HG03460 (cell line): ENCODE data around the gene SV2A.
"Not testable (repeated sequence)": the region's sequence is repeated elsewhere in the genome, so short reads cannot be mapped to it uniquely, and the experiment has no call there.

Experiments used
- ATAC-seq: cut with Tn5 transposase; IDR thresholded peaks from one replicate; pipeline ENCODE4 v1.9.1; 2021; ENCODE audit not compliant: unreplicated experiment

The SV2A gene

DNA sequence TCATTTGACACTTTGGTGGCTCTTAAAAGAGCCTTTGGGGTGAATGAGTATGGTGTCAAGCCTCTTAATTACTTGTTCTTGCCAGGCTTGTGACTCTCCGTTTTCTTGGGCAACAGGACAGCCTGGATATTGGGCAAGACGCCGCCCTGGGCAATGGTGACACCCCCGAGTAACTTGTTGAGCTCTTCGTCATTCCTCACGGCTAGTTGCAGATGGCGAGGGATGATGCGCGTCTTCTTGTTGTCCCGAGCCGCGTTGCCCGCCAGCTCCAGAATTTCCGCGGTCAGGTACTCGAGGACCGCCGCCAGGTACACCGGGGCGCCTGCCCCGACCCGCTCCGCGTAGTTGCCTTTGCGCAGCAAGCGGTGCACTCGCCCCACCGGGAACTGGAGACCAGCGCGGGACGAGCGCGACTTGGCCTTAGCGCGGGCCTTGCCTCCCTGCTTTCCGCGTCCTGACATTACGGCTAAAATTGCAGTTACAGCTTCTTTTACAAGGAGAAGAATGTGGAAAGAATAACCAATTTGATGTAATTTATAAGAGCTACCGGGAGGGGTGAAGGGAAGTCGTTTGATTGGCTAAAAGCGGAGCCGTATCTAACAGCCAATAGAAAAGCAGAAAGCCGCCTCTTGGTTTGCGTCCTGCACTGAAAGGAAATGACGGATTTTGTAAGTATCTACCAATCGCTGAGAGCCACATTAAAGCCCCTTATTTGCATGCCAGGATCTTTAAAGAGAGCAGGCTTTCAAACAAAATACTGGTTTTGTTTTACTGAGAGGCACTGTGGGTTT is 30.0 kb downstream of the SV2A start:
- ATAC-seq = peak; percentile 42

DNA sequence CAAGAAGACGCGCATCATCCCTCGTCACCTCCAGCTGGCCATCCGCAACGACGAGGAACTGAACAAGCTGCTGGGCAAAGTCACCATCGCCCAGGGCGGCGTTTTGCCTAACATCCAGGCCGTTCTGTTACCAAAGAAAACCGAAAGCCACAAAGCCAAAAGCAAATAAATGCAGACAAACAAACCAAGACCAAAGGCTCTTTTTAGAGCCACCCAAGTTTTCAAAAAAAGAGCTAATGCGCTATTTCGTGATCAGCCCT is 30.5 kb downstream of the SV2A start:
- ATAC-seq = not testable (repeated sequence)

DNA sequence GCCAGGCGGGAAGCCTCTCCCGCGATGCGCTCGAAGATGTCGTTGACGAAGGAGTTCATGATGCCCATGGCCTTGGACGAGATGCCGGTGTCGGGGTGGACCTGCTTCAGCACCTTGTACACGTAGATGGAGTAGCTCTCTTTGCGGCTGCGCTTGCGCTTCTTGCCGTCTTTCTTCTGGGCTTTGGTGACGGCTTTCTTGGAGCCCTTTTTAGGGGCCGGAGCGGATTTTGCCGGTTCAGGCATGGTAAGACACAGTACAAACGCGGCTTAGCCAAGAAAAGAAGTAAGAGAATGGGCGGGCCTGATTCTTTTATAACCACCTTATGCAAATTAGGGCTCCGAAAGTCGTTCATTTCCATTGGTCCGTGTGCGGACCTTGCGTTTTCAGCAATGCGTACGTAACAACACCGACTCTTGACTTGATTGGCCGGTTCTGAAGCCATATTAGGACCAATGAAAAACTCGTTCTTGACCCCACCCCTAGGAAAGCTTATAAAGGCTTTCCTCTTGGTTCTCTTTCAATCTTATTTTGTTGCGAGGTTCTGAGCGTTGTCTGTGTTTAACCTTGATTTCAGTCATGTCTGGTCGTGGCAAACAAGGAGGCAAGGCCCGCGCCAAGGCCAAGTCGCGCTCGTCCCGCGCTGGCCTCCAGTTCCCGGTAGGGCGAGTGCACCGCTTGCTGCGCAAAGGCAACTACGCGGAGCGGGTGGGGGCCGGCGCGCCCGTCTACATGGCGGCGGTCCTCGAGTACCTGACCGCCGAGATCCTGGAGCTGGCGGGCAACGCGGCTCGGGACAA is 31.0 kb downstream of the SV2A start:
- peak; percentile 55 for ATAC-seq

DNA sequence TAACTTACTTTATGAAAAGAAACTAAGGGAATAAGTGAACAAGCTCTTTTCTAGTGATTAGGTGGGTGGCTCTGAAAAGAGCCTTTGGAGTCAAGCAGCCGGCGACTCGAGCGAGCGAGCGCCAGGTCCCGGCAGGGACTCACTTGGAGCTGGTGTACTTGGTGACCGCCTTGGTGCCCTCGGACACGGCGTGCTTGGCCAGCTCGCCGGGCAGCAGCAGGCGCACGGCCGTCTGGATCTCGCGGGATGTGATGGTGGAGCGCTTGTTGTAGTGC is 31.6 kb downstream of the SV2A start:
- not testable (repeated sequence) for ATAC-seq

DNA sequence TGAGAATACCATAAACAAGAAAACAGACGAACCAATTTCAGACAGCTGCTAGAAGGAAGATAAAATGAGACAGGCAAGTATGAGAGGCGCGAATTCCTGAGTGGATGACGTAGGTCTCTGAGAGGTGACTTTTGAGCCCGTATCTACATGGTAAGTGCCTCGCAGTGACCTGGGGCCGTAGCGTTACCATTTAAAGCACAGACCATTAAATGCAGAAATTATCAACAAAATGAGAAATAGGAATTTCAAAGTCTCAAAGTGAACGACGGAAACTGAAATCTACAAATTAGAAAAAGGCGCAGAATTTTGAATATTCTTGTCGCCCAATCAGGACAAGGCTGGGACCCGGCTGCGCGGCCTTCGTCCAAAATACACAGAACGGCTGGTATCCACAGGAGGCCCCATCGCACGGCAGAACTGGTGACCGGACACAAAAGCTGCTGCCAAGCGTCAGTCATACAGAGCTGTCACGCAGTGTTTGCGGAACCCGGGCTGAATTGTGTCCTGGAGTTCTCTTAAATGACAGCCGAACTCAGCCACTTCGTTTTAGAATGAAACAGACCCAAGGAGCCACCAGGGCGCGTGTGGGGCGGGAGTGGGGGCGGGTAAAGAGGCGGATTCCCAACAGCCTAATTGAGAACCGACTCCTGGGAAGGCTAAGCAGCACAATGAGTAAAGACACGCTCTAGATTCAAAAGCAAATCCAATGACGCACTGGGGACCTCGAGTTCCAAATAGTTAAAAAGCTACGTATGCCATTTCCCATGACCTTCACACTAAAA is 32.1 kb downstream of the SV2A start:
- peak; percentile 21 for ATAC-seq

DNA sequence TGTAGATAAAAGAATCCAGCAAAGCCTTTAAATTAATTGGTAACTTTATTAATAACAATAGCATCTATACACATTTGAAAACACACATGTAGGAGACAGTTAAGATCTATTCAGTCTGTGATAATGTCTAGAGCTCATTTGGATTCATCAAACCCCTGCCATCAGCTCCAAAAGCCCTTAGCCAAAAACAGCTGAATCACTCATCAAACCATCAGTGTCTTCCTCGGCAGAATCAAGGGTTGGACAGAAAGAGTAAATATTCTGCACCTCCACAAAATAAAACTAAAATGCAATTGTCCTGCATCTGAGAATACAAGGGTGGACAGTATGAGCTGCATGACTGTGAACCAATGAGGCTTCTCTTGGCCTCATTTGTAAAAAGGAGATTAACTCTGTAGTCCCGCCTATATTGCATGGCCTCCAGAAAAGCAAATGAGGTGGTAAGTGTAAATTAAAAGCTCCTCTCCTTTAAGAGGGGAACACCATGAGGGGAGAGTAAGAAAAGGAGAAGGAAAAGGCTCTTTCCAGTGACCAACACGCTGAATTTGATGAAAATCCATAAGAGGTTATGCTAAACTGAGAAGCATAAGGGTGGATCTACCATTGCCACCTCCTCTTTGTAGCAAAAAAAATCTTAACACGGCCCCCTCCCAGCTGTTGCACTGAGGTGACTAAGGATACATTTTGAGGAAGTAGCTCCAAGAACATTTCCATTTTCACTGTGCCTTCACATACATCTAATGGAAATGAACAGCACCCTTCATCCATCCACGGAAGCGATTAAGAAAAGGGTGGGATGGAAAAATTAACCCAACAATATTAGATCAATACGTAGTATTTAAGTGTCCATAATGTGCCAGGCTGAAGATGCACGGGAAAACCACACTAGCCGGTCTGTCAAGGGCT is 33.0 kb downstream of the SV2A start:
- no peak for ATAC-seq

DNA sequence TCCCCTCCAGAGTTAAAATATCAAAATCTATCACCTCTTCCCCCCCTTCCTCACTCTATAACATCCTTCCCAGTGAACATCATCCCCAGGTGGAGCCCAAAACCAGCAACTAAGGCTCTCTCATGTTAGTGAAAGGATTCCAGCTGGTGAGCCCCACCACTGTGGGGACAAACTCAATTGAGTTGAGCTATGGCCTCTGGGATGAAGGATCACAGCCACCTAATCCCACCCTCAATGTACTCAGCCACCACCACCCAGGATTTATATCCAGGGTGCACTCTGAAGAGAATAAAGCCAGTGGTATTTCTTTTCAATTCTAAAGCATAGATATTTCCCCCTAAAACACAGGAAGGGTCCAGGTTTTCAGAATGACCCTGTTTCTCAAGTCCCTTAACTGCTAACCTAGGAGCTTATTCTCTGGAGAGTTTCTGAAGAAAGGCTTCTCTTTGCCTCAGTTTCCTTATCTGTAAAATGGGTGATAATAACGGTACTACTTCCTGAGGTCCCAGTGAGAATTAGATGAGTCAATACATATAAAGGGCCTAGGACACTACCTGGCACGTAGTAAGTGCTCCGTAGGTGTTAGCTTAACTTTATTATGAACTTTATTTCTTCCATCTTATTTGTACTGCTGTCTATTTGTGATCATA is 33.9 kb downstream of the SV2A start:
- ATAC-seq = no peak

DNA sequence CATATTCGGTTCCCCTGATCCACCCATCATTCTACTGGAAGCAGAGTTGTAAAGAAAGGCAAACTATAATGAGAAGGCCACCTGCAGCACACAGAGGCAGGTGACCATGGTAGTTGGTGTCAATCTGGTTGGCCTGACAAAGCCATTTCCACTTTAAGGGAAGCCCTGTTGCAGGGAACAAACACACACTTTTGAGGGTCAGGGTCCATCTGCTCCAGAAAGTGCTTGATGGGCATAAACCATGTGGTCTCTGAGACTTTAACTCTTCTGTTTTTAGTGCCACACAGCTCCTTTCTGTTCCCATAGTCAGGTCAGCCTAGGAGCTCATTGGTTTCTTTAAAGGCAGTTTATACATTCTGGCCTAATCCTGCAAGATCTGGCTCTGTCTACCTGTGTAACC is 35.8 kb downstream of the SV2A start:
- no peak for ATAC-seq

DNA sequence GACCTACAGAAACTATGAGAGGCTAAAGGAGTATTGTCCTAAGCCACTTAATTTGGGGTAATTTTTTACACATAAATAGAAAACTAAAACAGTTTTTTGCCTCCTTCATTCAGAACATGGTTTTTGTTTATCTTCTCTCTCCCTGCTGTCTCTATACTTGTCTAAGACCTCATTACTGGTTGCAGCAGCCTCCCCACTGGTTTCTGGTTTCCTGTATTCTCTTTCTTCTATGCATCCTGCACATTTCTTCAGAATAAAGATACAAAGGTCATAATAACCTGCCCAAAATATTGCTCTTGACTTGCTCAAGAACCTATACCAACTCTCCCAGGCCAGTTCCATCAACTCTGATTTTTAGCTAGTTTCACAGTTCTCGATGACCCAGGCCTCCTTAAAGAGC is 38.1 kb downstream of the SV2A start:
- ATAC-seq = no peak

DNA sequence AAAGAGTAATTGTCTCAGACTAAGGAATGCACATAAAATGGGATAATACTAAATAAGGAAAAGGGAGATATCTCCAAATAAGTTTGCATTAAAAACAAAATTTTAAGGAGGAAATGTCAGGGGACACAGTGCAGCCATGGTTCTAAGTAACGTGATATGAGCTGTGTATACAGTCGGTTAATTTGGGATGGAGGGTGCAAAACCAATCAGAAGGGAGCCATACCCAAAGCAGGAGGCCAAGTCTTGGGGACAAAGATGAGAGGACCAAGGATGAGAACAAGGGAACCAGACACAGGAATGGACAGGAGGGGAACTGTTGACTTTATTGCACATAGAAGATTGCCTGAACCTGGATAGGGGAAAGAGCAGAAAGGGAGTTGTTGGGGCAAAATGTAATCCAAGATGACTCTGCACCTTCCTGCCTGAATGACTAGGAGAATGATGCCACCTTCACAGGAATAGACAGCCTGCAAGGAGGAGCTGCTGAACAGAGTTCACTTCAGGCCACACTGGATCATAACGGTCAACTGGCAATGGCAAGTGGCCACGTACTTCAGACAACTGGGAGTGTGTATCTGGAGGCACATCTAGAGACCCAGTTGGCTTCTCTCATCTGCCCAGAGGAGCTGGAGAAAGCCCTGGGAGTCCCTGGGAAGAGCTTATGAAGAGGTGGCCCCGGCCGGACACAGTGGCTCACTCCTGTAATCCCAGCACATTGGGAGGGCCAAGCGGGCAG is 40.3 kb downstream of the SV2A start:
- ATAC-seq = no peak

DNA sequence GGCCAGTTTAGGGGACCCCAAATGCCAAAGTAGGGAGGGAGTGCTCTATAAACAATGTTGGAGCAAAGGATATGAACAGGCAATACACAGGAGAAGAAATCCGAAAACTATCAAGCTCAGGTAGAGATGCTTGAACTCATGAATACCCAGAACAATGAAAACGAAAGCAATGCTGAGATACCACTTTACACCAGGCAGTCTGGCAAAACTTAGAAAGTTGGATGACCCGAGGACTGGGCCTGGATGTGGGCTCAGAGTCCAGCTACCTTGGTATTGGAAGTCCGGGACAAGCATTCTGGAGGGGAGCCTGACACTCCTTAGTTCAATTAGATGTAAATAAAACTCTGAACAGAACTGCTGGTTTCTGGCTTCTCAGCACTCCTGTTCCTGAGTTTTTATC is 44.6 kb downstream of the SV2A start:
- ATAC-seq = not testable (repeated sequence)

DNA sequence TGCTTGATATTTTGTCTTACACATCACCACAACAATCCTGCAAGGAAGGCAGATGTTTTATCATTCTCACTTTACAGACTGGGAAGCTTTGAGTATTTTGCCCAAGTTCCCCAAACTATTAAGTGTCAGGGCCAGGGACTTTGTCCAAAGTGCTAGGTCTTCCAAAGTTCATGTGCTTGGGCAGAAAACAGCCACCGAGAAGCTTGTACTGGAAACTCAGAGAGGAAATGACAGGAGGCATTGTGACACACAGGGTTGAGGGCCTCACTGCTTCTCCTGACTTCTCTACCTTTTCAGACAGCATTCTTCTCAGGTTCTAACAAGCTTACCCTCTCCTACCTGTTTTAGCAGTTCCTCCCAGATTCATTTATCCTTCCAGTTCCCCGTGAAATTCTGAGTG is 50.8 kb downstream of the SV2A start:
- ATAC-seq = not testable (repeated sequence)

DNA sequence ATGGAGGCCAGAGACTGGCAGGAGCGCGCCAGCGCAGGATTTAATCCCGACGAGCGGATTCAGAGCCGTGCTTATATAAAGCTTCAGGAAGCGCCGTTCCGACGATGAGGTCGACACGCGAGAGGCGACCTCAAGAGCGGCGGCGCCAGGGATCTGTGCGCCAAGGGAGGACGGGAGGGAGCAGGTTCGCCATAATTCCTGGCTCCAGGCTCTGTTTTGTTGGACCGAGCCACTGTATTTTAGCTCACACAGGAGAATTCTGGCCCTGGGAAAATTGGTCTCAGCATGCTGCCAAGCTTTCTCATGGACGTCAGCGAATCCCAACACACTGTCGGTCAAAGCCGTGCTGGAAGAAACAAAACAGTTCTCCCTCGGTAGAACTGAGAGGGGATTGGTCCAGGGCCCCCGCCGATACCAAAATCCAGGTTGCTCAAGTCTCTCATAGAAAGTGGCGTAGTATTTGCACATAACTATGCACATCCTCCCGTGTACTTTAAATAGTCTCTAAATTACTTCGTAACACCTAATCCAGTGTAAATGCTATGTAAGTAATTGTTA is 56.1 kb downstream of the SV2A start:
- not testable (repeated sequence) for ATAC-seq

DNA sequence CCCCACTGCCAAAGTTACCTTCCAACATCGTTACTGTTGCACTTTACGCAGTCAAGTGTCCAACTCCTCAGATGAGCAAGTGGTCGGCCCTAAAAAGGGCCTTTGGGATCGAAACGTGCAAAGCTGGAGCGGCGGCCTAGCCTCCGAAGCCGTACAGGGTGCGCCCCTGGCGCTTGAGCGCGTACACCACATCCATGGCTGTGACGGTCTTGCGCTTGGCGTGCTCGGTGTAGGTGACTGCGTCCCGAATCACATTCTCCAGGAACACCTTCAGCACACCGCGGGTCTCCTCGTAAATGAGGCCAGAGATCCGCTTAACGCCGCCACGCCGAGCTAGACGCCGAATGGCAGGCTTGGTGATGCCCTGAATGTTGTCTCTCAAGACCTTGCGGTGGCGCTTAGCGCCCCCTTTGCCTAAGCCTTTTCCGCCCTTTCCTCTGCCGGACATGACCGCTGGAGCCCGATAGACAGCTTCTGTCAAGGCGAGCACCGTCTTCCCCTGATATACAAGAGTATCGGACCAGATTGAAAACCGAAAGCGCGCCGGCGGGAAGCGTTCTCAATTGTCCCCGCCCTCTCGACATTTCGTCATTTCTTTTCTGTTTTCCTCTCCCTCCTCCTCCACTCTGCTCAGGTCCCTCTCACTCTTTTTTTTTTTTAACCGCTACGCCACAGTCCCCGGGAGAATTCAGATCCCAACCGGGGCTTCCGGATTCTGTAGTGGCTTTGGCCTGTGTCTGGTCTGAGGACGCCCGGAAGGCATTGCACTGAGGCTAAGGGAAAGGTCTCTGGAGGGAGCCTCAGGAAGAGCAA is 56.8 kb downstream of the SV2A start:
- peak; percentile 60 for ATAC-seq

DNA sequence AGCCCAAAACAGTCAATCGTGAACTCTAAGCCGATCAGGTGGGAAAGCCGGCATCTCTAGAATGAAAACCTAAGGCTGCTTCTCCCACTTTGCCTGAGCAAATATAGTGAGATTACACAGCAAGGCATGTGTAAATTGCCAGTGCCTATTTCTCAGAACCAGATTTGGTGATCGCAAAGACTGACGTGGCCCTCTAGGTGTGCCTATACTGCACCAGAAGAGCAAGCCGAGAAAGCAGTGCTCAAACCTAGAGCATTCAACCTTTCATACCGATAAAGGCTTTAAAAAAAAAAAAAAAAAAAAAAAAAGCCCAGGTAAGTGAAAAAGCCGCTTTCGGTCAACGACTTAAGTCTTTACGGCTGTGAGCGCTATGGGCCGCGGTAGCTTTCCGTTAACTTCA is 57.4 kb downstream of the SV2A start:
- peak; percentile 2 for ATAC-seq
